HG02759 (cell line): Measurements from ENCODE around the gene MAST4.

ENCODE experiments used
- ATAC-seq: cut with Tn5 transposase; IDR thresholded peaks from one replicate; pipeline ENCODE4 v1.9.1; 2021; ENCODE audit warnings: mild to moderate bottlenecking, moderate library complexity; ENCODE audit not compliant: unreplicated experiment

Gene MAST4

GRCh38 chr5:66595756-66596635 lies at the start of gene MAST4:
MAST4 (plus strand) TSS chr5:66596393; CDS start chr5:66596656, 263 bp downstream.
- ATAC-seq, result peak; percentile 99

DNA sequence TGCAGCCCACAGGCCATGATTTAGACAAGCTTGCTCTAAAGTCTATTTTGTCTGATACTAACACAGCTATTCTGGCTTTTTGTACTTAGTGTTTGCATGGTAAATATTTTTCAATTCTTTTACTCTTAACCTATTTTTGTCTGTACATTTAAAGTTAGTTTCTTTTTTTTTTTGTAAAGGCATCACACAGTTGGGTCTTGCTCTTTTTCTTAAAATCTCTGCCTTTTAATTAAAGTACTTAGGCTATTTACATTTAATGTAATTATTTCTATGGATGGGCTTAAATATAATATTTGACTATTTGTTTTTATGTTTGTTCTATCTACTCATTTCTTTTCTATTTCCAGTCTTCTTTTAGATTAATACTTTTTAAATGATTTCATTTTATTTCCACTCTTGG lies 49.7 kb upstream of the MAST4 start:
- ATAC-seq, result no peak

GRCh38 chr5:66551338-66551737 lies 44.9 kb upstream of the MAST4 start:
- ATAC-seq, result no peak

DNA sequence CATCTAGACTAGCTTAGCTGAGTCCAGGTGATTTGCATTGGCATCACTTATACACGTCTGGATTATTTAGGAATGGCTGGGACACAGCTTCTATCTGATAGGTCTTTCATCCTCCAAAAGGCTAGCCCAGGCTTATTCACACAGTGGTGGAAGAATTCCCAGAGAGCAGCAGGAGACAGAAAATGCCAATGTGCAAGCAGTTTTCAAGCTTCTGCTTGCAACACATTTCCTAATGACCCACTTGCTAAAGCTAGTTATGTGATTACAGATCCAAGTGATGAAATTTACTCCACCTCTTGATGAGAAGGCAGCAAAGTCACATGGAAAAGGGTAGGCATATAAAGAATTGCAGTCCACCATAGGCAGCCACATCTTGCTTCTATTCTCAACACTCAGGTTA lies 44.2 kb upstream of the MAST4 start:
- ATAC-seq, result no peak

- ATAC-seq, result no peak
Measured at GRCh38 chr5:66553368-66553912, 42.8 kb upstream of the MAST4 start.

DNA sequence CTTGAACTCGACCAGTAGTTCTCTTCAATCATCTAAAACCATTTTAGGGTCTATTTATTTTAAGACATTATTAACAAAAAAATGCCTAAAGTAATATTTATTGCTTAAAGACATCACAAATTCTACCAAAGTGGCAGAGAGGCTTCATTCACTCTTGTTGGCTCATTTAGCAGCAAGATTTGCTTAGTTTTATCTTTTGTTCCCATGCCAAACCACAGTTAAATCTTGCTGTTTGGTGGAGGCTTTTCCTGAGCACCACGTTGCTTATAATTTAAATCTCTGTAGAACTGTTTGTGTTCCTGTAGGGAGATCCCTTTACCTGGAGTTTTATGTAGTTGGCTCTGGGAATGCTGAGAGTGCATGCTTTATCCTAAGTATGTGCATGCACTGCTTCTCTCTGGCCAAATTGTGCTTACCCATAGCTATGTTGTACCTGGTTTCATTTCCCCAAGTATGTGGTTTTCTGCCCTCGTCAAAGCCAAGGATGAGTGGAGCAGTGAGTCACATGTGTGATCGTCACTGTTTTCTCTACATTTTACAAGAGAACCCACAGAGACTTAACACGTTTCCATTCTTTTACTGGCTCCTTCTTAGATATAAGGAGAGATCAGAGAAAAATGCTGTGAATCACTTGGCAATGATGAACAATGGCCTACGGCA lies 42.1 kb upstream of the MAST4 start:
- peak; percentile 98 for ATAC-seq

GRCh38 chr5:66554884-66555283 lies 41.3 kb upstream of the MAST4 start:
- no peak for ATAC-seq

- ATAC-seq, result peak; percentile 55
Measured at GRCh38 chr5:66558560-66558959, 37.6 kb upstream of the MAST4 start.

DNA sequence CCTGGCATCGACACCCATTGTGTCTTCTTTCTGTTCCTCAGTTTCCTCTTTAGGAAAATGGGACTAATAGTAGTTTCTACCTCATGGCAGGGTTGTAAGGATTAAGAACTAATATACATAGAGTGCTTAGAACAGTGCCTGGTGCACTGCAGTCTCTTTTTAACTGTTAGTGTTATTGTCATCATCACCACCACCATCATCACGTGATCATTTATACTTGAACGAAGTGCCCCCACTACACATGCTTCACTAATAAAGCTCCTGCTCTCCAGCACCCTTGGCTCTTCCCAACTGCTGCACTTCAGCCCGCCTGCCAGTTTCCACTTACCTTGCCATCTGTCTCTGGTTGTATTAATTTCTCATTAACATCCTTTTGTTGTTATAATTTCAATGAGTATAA lies 35.8 kb upstream of the MAST4 start:
- ATAC-seq, result no peak

DNA sequence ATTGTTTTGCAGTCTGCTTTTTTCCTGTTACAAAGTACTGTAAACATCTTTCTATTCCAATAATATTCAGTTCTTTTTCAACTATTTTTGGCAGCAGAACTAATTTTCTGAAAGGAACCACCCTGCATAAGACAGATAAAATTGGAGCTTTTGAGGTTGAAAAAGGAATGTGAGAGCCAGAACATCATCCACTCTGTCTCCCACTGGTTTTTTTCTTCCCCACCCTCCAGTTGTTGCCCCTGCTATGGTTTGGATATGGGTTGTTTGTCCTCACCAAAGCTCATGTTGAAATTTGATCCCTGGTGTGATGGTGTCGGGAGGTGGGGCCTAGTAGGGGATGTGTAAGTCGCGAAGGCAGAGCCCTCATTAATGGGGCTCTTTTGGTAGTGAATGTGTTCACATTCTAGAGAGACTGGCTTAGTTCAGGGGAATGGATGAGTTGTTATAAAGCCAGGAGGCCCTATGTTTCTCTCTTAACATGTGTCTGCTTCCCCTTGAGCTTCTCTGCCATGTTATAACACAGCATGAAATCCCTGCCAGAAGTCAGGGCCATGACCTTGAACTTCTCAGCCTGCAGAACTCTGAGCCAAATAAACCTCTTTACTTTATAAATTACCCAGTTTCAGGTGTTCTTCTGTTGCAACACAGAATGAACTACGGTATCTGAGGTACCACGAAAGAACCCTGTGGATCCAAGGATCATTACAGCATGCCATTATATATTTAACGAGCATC lies 34.8 kb upstream of the MAST4 start:
- ATAC-seq, result no peak

- no peak for ATAC-seq
Measured at GRCh38 chr5:66565878-66566277, 30.3 kb upstream of the MAST4 start.

DNA sequence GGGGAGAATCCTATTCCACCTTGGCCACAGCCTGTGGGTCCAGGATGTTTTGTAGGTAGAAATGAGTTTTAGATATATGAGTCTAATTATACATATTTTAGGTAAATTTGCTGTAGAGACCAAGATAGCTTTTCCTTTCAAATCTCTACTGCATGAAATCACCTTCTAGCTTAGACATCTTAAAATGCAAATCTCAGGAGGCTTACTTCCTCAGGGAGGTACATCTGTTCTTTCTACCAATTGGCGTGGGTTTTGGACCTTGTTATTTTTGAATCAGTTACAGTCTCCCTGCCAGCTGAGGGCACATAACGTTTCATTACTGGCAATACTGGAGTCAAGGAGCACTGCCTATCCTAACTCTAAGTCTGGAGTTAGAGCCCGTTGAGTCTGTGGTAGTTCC lies 28.7 kb upstream of the MAST4 start:
- no peak for ATAC-seq

- ATAC-seq, result no peak
Measured at GRCh38 chr5:66570201-66570600, 26.0 kb upstream of the MAST4 start.

- no peak for ATAC-seq
Measured at GRCh38 chr5:66573733-66574132, 22.5 kb upstream of the MAST4 start.

GRCh38 chr5:66582499-66583165 lies 13.6 kb upstream of the MAST4 start:
- no peak for ATAC-seq

DNA sequence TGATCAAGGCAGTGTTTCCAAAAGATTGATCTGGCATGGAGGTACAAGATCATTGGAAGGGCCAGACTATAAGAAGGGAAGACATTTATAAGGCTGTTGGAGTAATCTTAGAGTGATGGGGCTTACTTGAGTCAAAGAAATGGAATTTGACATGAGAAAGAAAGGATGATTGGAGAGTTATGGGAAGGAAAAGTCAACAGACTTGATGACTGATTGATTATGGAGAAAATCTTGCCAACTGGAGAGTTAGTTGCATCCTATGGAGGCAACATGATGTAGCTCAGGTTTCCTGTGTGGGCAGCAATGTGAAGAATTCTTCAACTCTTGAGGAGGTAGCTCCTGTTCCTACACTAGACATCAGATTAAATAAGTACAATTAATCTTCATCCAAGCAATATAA lies 10.9 kb upstream of the MAST4 start:
- no peak for ATAC-seq

- no peak for ATAC-seq
Measured at GRCh38 chr5:66587771-66588170, 8.4 kb upstream of the MAST4 start.

GRCh38 chr5:66596636-66597182 lies 516 bp downstream of the MAST4 start:
- peak; percentile 31 for ATAC-seq

DNA sequence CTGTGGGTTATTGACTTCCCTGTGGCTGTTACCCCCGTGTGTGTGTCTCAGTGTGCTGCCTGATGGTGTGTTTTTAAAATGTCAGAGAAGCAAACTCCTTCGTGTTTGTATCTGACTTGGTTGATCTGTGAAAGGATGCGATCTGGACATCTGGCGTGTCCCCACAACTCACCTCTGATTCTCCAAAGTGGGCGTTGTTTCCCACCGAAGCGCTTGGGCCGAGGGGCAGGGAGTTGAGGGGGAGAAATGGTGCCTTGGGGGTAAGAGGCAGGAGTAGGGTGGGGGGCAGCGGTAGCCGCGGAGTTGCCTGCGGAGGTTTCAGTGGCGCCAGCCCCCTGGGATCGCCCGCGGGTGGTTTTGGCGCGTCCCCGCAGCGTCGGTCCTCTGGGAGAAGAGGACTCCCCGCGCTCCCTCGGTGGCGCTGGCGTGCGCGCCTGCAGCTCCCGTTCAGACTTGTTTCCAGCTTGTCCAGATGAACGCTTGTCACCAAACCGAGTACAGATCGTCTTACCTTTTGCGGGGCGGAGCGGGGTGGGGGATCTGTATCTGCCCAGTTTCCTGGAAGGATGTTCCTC lies 1.1 kb downstream of the MAST4 start:
- no peak for ATAC-seq

DNA sequence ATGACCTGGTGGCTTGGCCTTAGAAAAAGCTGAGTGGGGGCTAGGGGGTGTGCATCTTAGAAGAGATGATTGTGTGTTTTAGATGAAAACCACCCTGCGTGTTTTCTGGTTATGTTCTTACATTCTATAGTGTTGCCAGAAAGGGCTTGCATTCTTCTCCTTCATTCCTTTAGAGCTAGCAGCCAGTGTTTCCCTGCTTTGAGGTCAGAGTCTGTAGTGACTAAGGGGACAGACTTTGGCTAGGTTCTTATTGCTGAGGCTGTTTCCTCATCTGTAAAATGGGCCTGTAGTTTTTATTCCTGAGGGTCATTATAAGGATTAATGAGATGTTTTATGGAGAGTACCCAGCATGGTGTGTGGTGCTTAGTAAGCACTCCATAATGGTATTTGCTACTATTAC lies 6.4 kb downstream of the MAST4 start:
- no peak for ATAC-seq
